GOT3 (cell line): ENCODE measurements around the gene CDH4.
"Not testable (repeated sequence)": the region's sequence is repeated elsewhere in the genome, so short reads cannot be mapped to it uniquely, and the experiment has no call there.

Source experiments
- DNase-seq: peaks from one replicate; lab custom pipeline; 2025; ENCODE audit warnings: mixed read lengths; lab: John Stamatoyannopoulos, UW

The CDH4 gene

DNA sequence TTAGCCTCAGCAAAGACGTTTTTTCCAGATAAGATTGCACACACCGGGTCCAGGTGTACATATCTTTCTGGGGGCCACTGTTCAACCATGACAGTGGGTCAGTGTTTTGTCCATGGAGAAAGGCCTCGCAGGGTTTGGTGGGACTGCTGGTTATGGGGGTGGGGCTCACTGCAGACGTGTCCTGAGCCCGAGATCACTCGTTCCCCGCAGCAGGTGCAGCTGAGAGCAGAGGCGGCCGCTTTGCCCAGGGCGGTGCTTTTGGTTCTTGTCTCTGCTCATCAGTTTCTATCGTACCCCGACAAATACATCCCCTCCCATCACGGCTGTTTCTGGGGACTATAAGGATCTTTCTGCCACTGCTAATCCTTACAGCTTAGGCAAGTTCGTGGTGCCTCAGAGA is 166.9 kb downstream of the CDH4 start:
- no peak for DNase-seq

DNA sequence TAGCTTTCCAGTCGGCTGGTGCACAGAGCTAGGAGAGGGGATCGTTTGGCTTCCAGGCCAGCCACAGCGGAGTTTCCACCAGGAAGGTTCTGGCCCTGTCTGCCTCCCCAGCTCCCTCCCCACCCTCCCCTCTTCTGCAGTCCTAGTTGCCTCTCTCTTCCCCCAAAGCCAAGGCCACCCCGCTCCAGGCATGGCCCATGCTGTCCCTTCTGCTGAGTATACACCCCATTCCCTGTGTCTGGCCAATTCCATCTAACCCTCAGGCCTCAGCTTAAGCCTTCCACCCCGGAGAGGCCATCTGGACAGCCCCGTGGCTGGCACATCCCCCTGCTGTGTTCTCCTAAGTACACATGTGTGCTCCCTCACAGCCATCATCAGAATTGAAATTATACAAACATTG is 167.4 kb downstream of the CDH4 start:
- DNase-seq, result no peak

DNA sequence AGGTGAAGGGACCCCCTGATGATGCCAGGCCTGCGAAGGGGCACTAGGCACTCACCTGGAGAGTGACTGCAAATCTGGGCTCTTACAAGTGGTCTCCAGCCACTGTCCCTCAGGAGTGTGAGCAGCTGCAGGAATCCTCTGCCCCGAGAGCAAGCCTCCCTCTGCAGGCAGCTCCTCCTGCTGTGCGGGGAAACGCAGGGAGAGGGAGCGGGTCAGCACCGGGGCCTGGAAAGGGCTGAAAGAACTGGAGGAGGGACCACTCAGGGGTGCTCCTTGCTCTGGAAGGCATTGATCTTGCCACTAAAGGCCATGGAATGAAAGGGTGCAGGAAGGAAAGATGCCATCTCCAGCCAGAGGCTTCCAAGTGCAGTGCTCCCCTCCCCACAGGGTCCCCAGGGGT is 168.0 kb downstream of the CDH4 start:
- no peak for DNase-seq

DNA sequence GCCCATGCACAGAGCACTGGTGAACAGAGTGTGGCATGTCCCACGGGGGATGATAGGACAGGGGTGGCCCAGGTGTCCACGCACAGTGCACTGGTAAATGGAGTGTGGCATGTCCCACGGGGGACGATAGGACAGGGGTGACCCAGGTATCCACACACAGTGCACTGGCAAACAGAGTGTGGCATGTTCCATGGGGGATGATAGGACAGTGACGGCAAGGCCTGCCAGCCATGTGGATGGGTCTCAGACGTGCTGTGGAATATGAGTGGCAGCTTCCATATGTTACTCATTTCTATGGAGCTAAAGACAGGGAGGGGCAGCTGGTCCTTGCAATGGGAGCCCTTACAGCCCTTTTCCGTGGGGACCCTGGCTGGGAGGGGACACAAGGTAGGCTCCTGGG is 168.7 kb downstream of the CDH4 start:
- no peak for DNase-seq

DNA sequence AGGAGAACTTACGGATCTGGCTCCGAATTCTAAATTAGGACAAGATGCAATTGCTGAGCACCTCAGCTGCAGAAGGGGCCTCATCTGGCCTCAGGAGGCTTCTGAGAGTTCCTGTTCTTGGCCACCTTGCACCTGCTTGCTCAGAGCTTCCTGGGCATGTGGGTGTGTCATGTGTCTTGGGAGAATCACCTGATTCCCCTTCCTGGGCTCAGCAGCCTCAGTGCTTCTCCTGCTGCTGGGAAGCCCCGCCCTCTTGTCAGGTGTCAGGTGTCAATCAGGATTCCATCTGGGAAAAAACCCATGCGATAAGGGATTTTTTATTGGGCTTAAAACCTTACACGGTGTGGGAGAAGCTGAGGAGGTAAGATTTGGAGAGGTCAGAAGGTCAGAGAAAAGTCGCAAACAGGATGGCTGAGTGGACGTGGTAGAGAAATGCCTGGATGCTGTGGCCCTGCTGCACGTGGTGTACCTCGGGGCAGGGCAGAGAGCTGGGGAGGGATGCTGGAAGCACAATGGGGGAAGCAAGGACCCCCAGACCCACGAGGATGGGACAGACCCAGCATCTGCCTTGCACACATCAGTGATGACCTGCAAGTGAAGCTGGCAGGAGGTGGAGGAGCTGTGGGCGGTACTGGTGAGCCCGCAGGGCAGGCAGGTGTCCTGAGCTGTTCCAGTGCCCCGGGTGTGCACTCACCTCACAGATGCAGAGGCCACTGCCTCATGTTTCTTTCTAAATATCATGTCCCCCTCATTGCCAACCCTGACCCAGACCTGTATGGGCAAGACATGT is 170.8 kb downstream of the CDH4 start:
- no peak for DNase-seq

DNA sequence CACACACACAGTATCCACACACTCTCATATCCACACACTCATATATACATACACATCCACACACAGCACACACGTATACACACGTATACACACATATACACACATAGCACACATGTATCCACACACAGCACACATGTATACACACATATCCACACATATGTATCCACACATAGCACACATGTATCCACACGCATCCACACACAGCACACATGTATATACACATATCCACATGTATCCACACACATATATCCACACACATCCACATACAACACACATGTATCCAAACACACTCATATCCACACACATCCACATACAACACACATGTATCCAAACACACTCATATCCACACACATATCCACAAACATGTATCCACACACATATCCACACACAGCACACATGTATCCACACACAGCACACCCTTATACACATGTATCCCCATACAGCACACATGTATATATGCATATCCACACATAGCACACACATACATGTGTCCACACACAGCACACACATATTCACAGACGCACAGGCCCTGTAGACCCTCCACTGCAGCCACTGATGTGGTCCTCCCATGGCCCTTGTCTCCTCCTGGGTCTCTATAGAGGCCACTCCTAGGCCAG is 172.1 kb downstream of the CDH4 start:
- DNase-seq, result no peak

DNA sequence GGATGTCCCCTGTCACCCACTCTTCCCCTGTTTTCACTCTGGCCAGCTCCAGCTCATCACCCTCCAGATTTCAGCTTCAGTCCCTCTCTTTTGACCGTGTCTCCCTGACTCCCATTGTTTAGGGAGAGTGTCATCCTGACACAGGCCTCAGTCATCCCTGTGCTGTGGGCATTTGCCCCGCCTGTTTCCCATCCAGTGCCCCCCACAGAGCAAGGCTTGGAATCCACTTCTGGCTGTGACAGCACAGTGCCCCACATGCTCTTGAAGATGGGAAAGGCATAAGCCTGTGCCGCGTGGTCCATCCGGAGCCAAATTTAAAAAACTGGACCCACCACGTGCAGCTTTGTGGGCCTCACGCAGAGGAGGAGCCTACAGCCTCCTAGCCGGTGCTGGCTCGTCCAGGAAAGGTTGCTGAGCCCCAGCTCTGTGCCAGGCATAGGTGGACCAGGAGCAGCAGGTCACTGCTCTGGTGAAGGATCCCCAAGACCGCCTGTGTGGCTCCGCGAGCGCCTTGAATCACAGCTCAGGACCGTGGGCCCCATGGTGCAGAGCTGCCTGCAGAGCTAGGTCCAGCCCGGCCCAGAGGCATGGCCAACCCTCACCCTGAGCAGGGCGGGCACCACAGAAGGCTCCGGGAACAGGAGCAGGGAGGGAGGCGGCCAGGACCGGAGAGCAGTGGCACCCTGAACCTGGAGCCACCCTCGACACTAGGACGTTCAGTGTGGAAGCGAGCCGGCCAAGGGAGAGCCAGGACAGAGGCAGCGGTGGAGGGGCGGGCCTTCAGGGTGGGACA is 172.8 kb downstream of the CDH4 start:
- DNase-seq, result no peak

DNA sequence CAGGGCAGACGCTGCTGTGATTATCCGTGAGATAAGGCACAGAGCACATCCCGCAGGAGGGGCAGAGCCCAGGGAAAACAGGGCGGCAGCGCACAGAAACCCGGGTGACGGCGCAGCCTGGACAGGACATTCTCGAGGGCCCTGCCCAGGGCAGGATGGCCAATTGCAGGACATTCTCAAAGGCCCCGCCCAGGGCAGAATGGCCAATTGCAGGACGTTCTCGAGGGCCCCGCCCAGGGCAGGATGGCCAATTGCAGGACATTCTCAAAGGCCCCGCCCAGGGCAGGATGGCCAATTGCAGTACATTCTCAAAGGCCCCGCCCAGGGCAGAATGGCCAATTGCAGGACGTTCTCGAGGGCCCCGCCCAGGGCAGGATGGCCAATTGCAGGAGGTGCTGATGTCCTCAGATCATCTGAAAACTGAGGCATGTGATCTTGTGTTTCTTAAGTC is 173.5 kb downstream of the CDH4 start:
- DNase-seq, result not testable (repeated sequence)

DNA sequence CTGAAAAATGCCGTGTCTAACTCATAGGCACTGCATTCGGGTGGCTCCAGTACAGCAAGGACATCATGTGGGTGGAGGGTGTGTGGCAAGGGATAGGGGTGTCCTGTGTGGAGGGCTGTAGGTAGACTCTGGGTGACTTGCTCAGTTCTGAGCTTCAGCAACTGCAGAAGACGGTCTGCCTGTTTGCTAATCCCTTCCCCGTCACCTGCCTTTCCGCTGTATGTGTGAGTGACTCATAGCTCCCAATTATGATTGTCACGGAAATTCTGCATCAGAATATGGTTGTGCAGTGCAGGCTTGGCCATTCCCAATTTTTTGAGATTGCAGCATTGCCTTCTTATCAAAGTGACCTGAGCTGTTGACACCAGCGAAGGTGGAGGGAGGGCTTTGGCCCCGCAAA is 174.3 kb downstream of the CDH4 start:
- DNase-seq, result no peak

DNA sequence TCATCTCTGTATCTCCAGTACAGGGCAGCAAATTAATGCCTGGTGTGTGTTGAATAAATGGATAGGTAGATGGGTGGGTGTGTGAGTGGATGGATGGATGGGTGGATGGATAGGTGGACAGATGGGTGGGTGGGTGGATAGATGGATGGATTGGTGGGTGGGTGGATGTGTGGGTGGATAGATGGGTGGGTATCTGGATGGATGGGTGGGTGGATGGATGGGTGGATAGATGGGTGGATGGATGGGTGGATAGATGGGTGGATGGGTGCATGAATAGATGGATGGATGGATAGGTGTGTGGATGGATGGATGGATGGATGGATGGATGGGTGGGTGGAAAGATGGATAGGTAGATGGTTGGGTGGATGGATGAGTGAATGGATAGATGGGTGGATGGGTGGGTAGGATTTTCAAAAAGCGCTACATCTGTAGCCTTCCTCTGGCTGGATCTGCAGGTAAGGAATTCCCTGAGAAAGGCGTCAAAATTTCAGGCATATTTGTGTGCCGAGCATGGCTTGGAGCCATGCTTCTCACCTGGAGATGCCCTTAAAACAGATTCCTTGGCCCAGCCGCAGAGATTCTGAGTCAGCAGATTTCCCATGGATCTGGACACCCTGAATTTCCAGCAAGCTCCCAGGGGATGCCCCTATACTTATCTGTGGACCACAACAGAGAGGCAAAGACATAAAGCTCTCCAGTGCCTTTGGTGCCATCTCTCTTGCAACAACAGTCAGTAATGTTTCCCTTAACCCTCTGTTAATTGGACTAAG is 177.6 kb downstream of the CDH4 start:
- no peak for DNase-seq

DNA sequence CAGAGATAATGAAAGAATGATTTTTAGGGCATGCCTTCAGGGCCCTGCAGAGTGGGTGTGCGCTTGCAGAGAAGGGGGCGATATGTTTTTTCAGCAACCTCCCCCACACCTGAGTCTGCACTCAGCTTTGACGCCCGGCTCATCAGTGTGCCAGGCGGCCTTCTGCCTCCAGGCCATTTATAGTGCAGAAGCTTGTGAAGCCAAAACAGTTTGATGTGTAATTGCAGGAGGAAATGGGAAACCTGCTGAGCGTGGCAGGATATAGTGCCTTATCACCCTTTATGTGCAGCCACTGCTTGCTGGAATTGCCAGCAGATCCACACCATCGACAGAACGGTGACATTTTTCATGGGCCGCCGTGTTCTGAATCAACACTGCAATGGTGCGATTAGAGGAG is 178.2 kb downstream of the CDH4 start:
- no peak for DNase-seq

DNA sequence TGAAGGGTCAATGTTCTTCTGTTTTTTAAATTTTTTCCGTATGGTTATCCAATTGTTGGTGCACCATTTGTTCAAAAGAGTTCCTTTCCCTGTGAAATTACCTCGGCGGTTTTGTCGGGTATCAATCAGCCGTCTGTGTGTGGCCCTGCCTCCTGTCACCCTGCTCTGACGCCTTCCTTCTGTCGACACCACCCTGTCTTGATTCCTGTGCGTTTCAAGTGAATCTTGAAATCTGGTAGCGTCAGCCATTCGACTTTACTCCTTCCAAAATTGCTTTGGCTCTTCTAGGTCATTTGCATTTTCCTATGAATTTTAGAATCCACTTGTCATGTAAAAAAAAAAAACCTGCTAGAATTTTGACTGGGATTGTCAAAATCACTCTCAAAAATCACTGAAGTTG is 181.1 kb downstream of the CDH4 start:
- DNase-seq, result no peak

DNA sequence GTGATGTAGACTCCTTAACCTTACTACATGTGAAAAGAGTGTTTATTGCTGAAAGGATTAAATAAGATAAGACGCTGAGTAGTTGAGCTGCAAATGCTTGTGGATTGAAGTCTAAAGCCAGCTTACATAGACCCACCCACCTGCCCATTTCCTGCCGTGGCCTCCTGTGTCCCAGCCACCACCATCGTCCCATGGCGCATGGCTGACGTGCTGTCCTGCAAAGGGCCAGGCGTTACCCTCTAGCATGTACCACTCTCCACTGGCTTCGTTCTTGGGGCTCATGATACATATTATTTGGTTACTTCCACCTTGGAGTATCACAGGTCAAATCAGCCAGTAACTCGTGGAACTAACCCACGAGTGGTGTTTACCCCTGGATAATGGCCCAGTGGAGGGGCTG is 181.8 kb downstream of the CDH4 start:
- DNase-seq, result no peak

DNA sequence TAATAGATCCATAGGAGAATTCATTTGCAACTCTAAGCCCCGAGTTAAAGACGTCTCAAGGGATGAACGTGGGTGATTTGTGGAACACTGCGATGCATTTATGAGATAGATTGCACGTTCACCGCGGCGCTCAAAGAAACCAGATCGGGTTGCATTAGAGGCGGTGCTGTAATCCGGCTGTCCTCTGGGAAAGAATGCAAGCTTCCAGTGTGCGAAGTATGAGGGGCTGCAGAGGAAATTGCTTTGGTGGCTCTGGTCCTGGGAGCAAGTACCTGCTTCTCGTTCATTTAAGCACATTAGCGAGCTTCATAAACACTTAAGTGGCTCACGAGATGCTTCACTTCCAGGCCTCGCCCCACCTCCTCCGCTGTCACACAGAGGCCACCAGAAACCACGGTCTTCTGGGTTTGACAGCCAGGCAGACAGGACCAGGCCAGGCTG is 182.3 kb downstream of the CDH4 start:
- no peak for DNase-seq

DNA sequence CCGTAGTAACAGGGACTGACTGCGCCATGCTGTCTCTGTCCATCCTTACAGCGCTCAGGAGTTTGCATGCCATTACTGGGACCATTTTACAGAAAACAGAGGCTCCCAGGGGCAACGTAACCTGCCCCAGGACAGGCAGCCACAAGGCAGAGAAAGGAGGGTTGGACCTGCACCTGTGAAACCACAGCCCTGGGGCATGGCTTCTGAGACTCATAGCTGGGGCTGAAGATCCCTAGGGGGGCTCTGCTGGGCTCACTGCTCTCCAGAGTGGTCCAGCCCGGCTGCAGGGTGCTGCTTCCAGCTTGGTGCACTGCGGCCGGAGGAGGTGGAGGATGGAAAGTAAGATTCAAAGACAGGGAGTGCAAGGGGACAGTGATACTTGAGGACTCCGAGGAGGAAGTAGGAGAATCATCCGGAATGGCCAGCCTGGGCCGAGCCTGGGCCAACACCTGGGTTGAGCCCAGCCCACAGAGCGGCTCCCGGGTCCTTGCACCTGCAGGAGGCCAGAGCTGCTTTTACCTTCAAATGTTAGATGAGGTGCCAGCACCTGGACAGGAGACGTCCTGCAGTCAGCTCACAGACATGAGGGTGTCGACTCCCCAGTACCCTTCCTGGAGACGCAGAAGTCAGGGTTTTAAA is 183.2 kb downstream of the CDH4 start:
- no peak for DNase-seq

DNA sequence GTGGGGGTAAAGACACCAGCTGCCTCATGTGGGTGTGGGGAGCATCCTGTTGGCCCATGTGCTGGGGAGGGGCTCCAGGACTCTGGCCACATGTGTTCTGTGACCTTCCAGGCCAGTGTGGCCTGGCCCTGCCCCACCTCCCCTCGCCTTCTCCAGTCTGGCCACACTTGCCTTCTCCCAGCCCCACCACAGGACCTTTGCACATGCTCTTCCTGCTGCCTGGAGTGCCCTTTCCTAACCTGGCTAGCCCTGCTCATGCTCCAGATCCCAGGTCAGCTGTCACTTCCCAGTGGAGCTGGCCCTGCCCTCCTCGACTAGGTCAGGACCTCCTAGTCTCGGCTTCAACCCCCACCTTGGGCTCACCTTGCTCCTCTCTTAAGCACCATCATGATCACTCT is 183.8 kb downstream of the CDH4 start:
- no peak for DNase-seq

DNA sequence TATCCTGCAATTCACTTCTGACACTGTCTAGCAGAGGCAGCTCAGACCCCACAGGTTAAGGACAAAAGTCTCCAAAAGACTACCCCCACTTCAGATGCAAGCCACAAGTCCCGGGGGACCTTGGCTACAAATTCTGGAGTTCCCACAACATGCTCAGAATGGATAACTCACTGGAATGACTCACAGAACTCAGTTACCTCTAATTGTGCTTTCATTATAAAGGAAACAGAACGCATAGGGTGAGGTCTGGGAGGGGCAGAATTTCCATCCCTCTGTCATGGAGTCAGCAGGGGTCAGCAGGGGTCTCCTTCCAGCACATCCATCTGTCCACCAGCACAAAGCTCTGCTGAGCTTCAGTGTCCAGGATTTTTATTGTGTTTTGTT is 184.2 kb downstream of the CDH4 start:
- no peak for DNase-seq

DNA sequence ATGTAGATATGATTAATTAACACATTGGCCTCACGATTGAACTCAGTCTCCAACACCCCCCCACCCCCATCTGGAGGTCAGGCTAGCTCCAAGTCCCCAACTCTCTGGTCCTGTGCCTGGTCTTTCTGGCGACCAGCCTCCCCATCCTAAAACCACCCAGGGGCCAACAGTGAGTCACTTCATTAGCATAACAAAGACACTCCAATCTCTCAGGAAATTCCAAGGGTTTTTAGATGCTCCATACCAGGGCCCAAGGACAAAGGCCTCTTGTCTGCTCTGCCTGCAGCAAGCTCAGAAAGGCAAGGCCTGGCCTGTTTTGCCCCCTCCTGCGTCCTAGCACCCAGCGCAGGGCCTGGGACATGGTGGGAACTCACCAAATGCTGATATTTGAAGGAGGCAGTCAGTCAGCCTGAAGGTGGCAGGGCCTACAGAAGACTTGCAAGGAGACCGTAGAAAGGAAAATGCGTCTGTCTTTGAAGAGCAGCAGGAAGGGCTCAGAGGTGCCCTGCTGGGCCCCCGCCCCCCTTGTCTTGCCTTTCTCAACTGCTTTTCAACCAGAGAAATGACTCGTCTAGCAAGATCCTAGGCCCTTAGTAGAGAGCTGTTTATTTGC is 184.7 kb downstream of the CDH4 start:
- DNase-seq, result peak; percentile 37

DNA sequence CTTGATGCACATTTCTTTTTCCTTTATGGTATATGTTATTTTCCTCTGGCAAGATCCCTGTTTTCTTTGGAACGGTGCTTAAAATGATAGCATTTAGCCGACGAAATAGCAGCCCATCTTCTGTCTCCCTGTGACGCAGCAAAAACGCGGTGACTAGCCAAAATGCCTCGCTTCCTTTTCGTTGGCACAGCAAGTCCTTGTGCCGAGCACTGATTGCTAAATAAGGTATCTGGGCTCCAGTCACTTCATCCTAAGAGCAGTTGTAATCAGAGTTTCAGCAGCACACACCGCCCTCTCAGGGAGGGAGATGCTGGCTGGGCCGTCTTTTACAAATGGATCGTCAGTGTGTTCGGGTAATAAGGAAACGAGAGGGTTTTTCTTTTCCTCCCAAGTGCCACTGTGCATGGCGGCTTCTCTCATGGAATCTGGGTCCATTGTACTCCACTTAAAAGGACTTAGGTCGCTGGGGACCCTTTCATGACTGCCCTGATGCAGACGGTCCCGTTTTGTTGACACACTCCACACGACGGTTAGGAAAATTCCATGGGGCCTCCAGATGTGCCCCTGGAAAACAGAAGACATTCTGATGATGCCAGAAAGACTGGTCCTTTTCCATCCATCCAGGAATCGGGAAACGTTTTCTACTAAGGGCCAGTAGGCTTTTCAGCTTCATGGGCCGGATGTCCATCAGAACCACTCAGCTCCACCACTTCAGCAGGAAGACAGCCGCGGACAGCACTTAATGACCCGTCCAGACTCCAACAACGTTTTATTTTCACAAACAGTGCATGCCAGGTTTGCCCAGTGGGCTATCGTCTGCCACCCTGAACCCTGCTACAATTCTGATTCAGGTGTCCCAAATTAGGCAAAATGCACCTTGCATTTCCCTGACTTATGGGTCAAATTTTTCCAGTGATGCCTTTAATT is 185.5 kb downstream of the CDH4 start:
- no peak for DNase-seq

DNA sequence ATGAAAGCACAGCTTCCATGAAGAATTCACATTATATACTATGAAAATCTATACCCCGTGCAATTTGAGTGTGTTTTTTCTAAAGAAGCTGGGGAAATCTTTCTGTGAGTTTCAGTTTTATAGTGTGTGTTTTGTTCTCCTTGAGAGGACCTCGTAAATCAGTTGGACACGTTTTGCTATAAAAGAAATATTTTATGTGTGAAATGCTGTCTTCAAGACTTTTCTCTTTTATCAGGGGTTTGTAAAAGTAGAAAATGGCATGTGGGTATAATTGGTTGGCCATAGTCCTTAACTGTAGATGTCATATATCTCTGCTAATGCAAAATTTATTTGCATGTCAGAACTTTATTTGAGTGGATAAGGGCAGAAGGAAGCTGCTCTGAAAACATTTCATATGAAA is 186.2 kb downstream of the CDH4 start:
- no peak for DNase-seq
